Uterus (tissue), 2 donors: ENCODE data around the gene DOCK3.

Source experiments
- CTCF ChIP-seq, 4 experiments: fragments of 200-600 bp in 2 of 4; fragments of 450-650 bp in 2 of 4; sonication (generic) in 2 of 4; IDR thresholded peaks; one replicate each; pipeline ENCODE4 v1.5.1; 2016 to 2019; ENCODE audit warnings: antibody characterized with exemption in 4 of 4, mild to moderate bottlenecking in 2 of 4, moderate library complexity in 1 of 4
- POLR2A ChIP-seq, 2 donors: fragments of 450-650 bp; IDR thresholded peaks; one replicate each; pipeline ENCODE4 v1.6.1; 2016; ENCODE audit warnings: antibody characterized with exemption in 2 of 2, mild to moderate bottlenecking in 1 of 2, moderate library complexity in 1 of 2

DNA sequence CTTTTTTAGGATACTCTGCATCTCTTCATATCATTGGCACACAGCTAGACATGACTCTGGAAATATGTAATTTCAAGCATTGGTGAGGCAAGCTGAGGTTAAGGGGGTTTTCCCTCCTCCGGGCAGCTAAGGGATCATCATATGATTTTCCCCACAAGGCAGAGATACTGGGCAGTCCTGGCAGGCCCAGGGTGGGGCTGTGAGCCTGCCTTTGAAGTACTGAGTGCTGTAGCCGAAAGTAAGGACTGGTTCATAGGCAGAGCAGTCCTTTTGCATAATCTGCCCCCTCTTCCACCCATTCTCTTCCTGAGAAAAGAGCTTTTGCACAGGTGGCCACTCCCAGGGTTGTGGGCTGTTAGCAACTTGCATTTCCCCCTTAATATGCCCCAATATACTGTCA lies 541.6 kb downstream of the DOCK3 start:
- TF ChIP-seq POLR2A (IDR thresholded peaks at IDR 0.05) = no peak
- no peak for TF ChIP-seq CTCF (IDR thresholded peaks at IDR 0.05)
